GM23338 (cell line): ENCODE measurements around the gene MOCS3.

ENCODE experiments used
- EZH2 ChIP-seq: fragments of 200-600 bp; sonication (generic); IDR thresholded peaks from one replicate; pipeline ENCODE4 v1.8.0; 2017; ENCODE audit warnings: antibody characterized with exemption, mild to moderate bottlenecking, low read depth; ENCODE audit not compliant: unreplicated experiment
- EZH2phosphoT487 ChIP-seq: fragments of 200-600 bp; sonication (generic); IDR thresholded peaks from one replicate; pipeline ENCODE4 v1.8.1; 2018; ENCODE audit warnings: antibody characterized with exemption; ENCODE audit not compliant: unreplicated experiment
- TF ChIP-seq, protein P1 (sequence below), 2 experiments: fragments of 200-600 bp in 1 of 2; sonication (generic) in 1 of 2; conservative IDR thresholded peaks; 2 replicates each; pipeline versions ENCODE4 v1.5.1 to v1.6.1; 2016 to 2017; ENCODE audit warnings: antibody characterized with exemption in 2 of 2, low read depth in 2 of 2, mild to moderate bottlenecking in 2 of 2, moderate library complexity in 1 of 2

DNA sequence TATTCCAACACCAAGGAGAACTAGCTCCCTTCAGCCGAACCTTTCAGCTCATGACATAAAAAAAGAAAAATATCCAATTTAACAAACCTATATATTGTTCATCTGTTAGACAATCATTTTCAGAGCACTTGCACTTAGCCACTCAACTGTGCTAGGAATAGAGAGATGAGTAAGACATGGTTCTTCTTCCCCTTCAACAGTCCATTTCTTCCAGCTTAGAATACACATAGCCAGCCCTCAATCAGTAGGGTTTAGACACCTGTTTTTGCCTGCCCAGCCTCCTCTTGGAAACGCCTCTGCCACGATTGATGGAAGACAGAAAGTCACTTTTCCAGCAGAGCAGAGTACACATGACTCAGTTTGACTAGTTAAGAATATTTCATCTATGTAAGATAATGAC, 49.2 kb upstream of the MOCS3 start:
- TF ChIP-seq EZH2phosphoT487 = no peak
- no peak for TF ChIP-seq EZH2
- TF ChIP-seq, protein P1, sequence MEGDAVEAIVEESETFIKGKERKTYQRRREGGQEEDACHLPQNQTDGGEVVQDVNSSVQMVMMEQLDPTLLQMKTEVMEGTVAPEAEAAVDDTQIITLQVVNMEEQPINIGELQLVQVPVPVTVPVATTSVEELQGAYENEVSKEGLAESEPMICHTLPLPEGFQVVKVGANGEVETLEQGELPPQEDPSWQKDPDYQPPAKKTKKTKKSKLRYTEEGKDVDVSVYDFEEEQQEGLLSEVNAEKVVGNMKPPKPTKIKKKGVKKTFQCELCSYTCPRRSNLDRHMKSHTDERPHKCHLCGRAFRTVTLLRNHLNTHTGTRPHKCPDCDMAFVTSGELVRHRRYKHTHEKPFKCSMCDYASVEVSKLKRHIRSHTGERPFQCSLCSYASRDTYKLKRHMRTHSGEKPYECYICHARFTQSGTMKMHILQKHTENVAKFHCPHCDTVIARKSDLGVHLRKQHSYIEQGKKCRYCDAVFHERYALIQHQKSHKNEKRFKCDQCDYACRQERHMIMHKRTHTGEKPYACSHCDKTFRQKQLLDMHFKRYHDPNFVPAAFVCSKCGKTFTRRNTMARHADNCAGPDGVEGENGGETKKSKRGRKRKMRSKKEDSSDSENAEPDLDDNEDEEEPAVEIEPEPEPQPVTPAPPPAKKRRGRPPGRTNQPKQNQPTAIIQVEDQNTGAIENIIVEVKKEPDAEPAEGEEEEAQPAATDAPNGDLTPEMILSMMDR (conservative IDR thresholded peaks at IDR 0.05; ENCODE audit: low read depth in 2 of 2) = no peak
